PC-3 (cell line): ENCODE results near the gene SYT13.

ENCODE experiments used
- CTCF ChIP-seq: fragments of 300-600 bp; sonication (generic); conservative IDR thresholded peaks from 2 replicates; pipeline ENCODE4 v1.5.1; 2017; ENCODE audit warnings: antibody characterized with exemption, low read depth, mild to moderate bottlenecking, low read length
- EZH2 ChIP-seq: fragments of 300-600 bp; sonication (generic); IDR thresholded peaks from one replicate; pipeline ENCODE4 v1.6.1; 2017; ENCODE audit warnings: antibody characterized with exemption, mild to moderate bottlenecking, low read length; ENCODE audit not compliant: unreplicated experiment
- EZH2phosphoT487 ChIP-seq: fragments of 300-600 bp; sonication (generic); IDR thresholded peaks from 2 replicates; pipeline ENCODE4 v1.6.1; 2018; ENCODE audit warnings: mild to moderate bottlenecking, antibody characterized with exemption, low read length, borderline replicate concordance

GRCh38 chr11:45237711-45238315 is 48.3 kb downstream of the SYT13 start:
- TF ChIP-seq CTCF (no peak), EZH2 (no peak), EZH2phosphoT487 (no peak)
